ENCODE results near the gene ENO4.

Gene ENO4

DNA sequence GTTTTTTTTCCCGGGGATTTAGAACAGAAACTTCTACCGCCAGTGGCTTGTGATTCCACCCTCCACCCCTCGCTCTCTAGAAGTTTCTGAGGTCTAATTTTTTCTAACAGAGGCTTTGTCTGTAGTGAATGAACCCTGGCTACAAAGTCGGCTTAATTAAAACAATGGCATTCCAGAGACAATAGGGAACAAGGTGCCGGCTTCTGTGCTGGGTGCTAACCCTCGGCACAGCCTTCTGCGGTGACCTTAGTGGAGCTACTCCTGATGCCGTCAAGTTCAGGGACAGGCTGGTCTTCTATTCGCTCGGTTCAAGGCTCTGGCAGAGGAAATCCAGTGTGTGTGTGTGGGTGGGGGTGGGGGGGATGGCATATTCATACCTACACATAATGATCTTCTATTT lies 32.1 kb upstream of the ENO4 start:
- H4K91ac ChIP-seq (ENCODE audit: low read depth, low read length) = no peak overlapping the region
- DNase-seq = no peak
- WGBS (ENCODE audit: extremely low coverage, insufficient coverage, insufficient read length) = no CpG with 5 or more reads among the region's 10 CpGs
- H3K4me3 ChIP-seq (ENCODE audit: low read depth, low read length) = no peak overlapping the region
- no peaks in the 10 kb centered on the region for H3K79me1 ChIP-seq (ENCODE audit: low read length)
- H2AFZ ChIP-seq (ENCODE audit: insufficient read depth, low read length, poor library complexity) = no peak overlapping the region
- H3K4me2 ChIP-seq (ENCODE audit: low read length) = no peak overlapping the region
- no peaks in the 10 kb centered on the region for H3K27me3 ChIP-seq (ENCODE audit: insufficient read depth, low read length)
- no peak overlapping the region for H3K4ac ChIP-seq (ENCODE audit: low read depth, low read length)
- H3K14ac ChIP-seq (ENCODE audit: low read length) = no peak overlapping the region
- no peak overlapping the region for H2AK5ac ChIP-seq (ENCODE audit: low read length)
- H3K9ac ChIP-seq (ENCODE audit: low read length) = no peak overlapping the region
- no peak overlapping the region for H3K18ac ChIP-seq (ENCODE audit: low read length)
- no peak overlapping the region for H2BK5ac ChIP-seq (ENCODE audit: low read depth, low read length, poor library complexity)
- no peaks in the 10 kb centered on the region for H3K36me3 ChIP-seq (ENCODE audit: control insufficient read depth in 1 of 2, insufficient read depth in 2 of 2, low read length in 2 of 2)
- H3K23ac ChIP-seq (ENCODE audit: low read length) = no peak overlapping the region
- no peak overlapping the region for H2BK120ac ChIP-seq (ENCODE audit: insufficient read depth, low read length, poor library complexity)
- no peaks in the 10 kb centered on the region for H3K4me1 ChIP-seq (ENCODE audit: control insufficient read depth in 1 of 2, insufficient read depth in 2 of 2, low read length in 2 of 2)
- H3K27ac ChIP-seq (ENCODE audit: low read depth, low read length) = no peak overlapping the region
- H3K9me3 ChIP-seq (ENCODE audit: insufficient read depth, low read depth, low read length) = peaks cover 3% of the 10 kb centered on the region
- H4K12ac ChIP-seq (ENCODE audit: low read depth, low read length) = no peak overlapping the region
- H2BK12ac ChIP-seq (ENCODE audit: low read length) = no peak overlapping the region
- no peak overlapping the region for H4K8ac ChIP-seq (ENCODE audit: low read depth, low read length)
- H3K79me2 ChIP-seq (ENCODE audit: control insufficient read depth, insufficient read depth, low read length, poor library complexity) = no peaks in the 10 kb centered on the region

DNA sequence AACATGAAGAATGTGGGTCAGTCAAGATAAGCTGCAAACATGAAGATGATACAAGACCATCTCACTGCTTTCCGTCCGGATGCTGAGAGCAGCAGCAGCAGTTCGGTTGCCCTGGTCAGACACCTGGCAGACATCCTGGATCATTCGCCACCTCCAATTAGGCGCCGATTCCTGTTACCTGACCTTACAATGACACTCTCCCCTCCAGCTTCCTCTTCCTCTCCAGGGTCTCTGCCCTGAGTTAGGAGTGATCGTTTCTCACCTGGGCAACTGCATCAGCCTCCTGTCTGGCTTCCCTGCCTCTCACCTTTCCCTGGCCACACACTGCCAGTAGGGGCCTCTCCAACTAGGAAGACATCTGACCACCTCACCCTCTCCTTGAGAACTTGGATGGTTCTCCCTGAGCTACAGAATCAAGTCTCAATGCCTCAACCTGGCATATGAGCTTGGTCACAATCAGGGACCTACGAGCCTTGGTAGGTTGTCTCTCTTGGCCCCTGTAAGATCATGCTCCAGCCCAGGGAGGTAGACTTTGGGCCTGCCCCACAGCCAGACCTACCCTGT lies 31.4 kb upstream of the ENO4 start:
- Histone ChIP-seq H3K4ac (ENCODE audit: low read depth, low read length) (no peak overlapping the region), H2BK12ac (ENCODE audit: low read length) (no peak overlapping the region), H3K9me3 (ENCODE audit: insufficient read depth, low read depth, low read length) (peaks cover 3% of the 10 kb centered on the region), H2AFZ (ENCODE audit: insufficient read depth, low read length, poor library complexity) (no peak overlapping the region), H3K18ac (ENCODE audit: low read length) (no peak overlapping the region), H4K8ac (ENCODE audit: low read depth, low read length) (no peak overlapping the region), H4K12ac (ENCODE audit: low read depth, low read length) (no peak overlapping the region), H3K23ac (ENCODE audit: low read length) (no peak overlapping the region), H3K4me2 (ENCODE audit: low read length) (no peak overlapping the region), H3K36me3 (ENCODE audit: control insufficient read depth in 1 of 2, insufficient read depth in 2 of 2, low read length in 2 of 2) (no peaks in the 10 kb centered on the region), H2BK120ac (ENCODE audit: insufficient read depth, low read length, poor library complexity) (no peak overlapping the region), H3K4me3 (ENCODE audit: low read depth, low read length) (no peak overlapping the region), H4K91ac (ENCODE audit: low read depth, low read length) (no peak overlapping the region), H3K14ac (ENCODE audit: low read length) (no peak overlapping the region), H3K79me1 (ENCODE audit: low read length) (no peaks in the 10 kb centered on the region), H2BK5ac (ENCODE audit: low read depth, low read length, poor library complexity) (no peak overlapping the region), H3K27ac (ENCODE audit: low read depth, low read length) (no peak overlapping the region), H2AK5ac (ENCODE audit: low read length) (no peak overlapping the region), H3K27me3 (ENCODE audit: insufficient read depth, low read length) (no peaks in the 10 kb centered on the region), H3K9ac (ENCODE audit: low read length) (no peak overlapping the region), H3K4me1 (ENCODE audit: control insufficient read depth in 1 of 2, insufficient read depth in 2 of 2, low read length in 2 of 2) (no peaks in the 10 kb centered on the region), H3K79me2 (ENCODE audit: control insufficient read depth, insufficient read depth, low read length, poor library complexity) (no peaks in the 10 kb centered on the region)
- no CpG with 5 or more reads among the region's 8 CpGs for WGBS (ENCODE audit: extremely low coverage, insufficient coverage, insufficient read length)
- no peak for DNase-seq

DNA sequence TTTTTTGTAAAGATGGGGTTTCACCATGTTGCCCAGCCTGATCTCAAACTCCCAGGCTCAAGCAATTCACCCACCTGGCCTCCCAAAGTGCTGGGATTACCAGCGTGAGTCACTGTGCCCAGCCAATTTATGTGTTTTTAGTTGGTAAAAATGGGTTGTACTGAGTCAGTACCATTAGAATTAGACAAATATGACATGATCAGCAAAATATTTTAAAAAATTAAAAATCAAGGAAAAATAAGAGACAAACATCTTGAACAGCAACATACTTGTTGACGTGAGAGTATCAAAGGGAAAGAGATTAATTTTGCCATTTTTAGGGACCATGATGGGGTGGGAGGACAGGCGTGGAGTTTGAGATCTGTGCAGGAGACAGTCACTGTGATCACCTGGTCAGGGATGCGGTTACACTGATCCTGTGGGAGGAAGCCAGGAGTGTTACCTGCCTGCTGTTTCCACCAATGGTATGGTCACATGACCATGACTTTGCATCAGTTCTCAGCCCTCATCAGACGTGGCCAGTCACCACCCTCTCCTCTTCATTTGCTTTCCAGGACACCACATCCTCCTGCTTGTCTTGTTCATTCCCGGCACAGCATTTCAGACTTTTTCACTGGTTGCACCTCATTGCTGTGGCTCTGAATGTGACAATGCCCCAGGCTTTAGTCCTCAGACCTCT lies 29.2 kb upstream of the ENO4 start:
- H2AFZ ChIP-seq (ENCODE audit: insufficient read depth, low read length, poor library complexity) = no peak overlapping the region

DNA sequence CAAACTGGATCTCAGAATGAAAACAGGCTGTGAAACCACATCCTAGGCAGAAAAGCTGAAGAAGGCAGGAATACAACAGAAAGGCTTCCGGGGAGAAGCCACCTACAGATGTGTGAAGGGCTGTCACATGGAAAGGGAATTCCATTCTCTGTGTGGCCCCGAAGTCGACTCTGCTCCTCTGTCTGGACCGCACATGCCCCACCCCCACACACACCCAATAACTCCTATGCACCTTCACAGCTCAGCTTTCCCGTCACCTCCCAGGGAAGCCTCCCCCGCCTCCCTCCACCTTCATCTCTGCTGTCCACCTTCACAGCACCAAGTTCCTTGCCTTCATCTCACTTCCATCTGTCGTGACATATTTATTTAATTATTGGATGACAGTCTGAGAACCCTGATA lies 23.4 kb upstream of the ENO4 start:
- WGBS (ENCODE audit: extremely low coverage, insufficient coverage, insufficient read length) = no CpG with 5 or more reads among the region's 7 CpGs
- H4K8ac ChIP-seq (ENCODE audit: low read depth, low read length) = no peak overlapping the region
- H3K79me2 ChIP-seq (ENCODE audit: control insufficient read depth, insufficient read depth, low read length, poor library complexity) = no peaks in the 10 kb centered on the region
- no peak overlapping the region for H3K9ac ChIP-seq (ENCODE audit: low read length)
- DNase-seq = no peak
- no peak overlapping the region for H4K12ac ChIP-seq (ENCODE audit: low read depth, low read length)
- H2BK120ac ChIP-seq (ENCODE audit: insufficient read depth, low read length, poor library complexity) = no peak overlapping the region
- H2AK5ac ChIP-seq (ENCODE audit: low read length) = no peak overlapping the region
- H3K27me3 ChIP-seq (ENCODE audit: insufficient read depth, low read length) = no peaks in the 10 kb centered on the region
- no peaks in the 10 kb centered on the region for H3K36me3 ChIP-seq (ENCODE audit: control insufficient read depth in 1 of 2, insufficient read depth in 2 of 2, low read length in 2 of 2)
- H2AFZ ChIP-seq (ENCODE audit: insufficient read depth, low read length, poor library complexity) = no peak overlapping the region
- H3K9me3 ChIP-seq (ENCODE audit: insufficient read depth, low read depth, low read length) = no peaks in the 10 kb centered on the region
- no peak overlapping the region for H3K4me2 ChIP-seq (ENCODE audit: low read length)
- no peak overlapping the region for H2BK12ac ChIP-seq (ENCODE audit: low read length)
- H3K18ac ChIP-seq (ENCODE audit: low read length) = no peak overlapping the region
- no peak overlapping the region for H3K23ac ChIP-seq (ENCODE audit: low read length)
- H3K27ac ChIP-seq (ENCODE audit: low read depth, low read length) = no peak overlapping the region
- H3K79me1 ChIP-seq (ENCODE audit: low read length) = no peaks in the 10 kb centered on the region
- no peak overlapping the region for H4K91ac ChIP-seq (ENCODE audit: low read depth, low read length)
- H3K14ac ChIP-seq (ENCODE audit: low read length) = no peak overlapping the region
- no peaks in the 10 kb centered on the region for H3K4me1 ChIP-seq (ENCODE audit: control insufficient read depth in 1 of 2, insufficient read depth in 2 of 2, low read length in 2 of 2)
- no peak overlapping the region for H3K4ac ChIP-seq (ENCODE audit: low read depth, low read length)
- H3K4me3 ChIP-seq (ENCODE audit: low read depth, low read length) = no peak overlapping the region
- H2BK5ac ChIP-seq (ENCODE audit: low read depth, low read length, poor library complexity) = no peak overlapping the region

More for the DNA sequence above, 29.2 kb upstream of the ENO4 start:
- Histone ChIP-seq H4K8ac (ENCODE audit: low read depth, low read length) (no peak overlapping the region), H3K27me3 (ENCODE audit: insufficient read depth, low read length) (no peaks in the 10 kb centered on the region), H2AK5ac (ENCODE audit: low read length) (no peak overlapping the region), H3K4me2 (ENCODE audit: low read length) (no peak overlapping the region), H2BK5ac (ENCODE audit: low read depth, low read length, poor library complexity) (no peak overlapping the region), H3K27ac (ENCODE audit: low read depth, low read length) (no peak overlapping the region), H4K12ac (ENCODE audit: low read depth, low read length) (no peak overlapping the region), H3K4me1 (ENCODE audit: control insufficient read depth in 1 of 2, insufficient read depth in 2 of 2, low read length in 2 of 2) (no peaks in the 10 kb centered on the region), H2BK12ac (ENCODE audit: low read length) (no peak overlapping the region), H3K4me3 (ENCODE audit: low read depth, low read length) (no peak overlapping the region), H3K18ac (ENCODE audit: low read length) (no peak overlapping the region), H3K36me3 (ENCODE audit: control insufficient read depth in 1 of 2, insufficient read depth in 2 of 2, low read length in 2 of 2) (no peaks in the 10 kb centered on the region), H3K9ac (ENCODE audit: low read length) (no peak overlapping the region), H4K91ac (ENCODE audit: low read depth, low read length) (no peak overlapping the region), H2BK120ac (ENCODE audit: insufficient read depth, low read length, poor library complexity) (no peak overlapping the region), H3K14ac (ENCODE audit: low read length) (no peak overlapping the region), H3K79me2 (ENCODE audit: control insufficient read depth, insufficient read depth, low read length, poor library complexity) (no peaks in the 10 kb centered on the region), H3K79me1 (ENCODE audit: low read length) (no peaks in the 10 kb centered on the region), H3K4ac (ENCODE audit: low read depth, low read length) (no peak overlapping the region), H3K23ac (ENCODE audit: low read length) (no peak overlapping the region), H3K9me3 (ENCODE audit: insufficient read depth, low read depth, low read length) (peaks cover 3% of the 10 kb centered on the region)
- WGBS (ENCODE audit: extremely low coverage, insufficient coverage, insufficient read length) = no CpG with 5 or more reads among the region's 6 CpGs
- DNase-seq = no peak

Data from trophoblast cell (in vitro differentiated cells and primary cell).